Measurements from ENCODE around the gene LZTR1.
"Not testable (repeated sequence)": the region's sequence is repeated elsewhere in the genome, so short reads cannot be mapped to it uniquely, and the experiment has no call there.

Gene LZTR1

DNA sequence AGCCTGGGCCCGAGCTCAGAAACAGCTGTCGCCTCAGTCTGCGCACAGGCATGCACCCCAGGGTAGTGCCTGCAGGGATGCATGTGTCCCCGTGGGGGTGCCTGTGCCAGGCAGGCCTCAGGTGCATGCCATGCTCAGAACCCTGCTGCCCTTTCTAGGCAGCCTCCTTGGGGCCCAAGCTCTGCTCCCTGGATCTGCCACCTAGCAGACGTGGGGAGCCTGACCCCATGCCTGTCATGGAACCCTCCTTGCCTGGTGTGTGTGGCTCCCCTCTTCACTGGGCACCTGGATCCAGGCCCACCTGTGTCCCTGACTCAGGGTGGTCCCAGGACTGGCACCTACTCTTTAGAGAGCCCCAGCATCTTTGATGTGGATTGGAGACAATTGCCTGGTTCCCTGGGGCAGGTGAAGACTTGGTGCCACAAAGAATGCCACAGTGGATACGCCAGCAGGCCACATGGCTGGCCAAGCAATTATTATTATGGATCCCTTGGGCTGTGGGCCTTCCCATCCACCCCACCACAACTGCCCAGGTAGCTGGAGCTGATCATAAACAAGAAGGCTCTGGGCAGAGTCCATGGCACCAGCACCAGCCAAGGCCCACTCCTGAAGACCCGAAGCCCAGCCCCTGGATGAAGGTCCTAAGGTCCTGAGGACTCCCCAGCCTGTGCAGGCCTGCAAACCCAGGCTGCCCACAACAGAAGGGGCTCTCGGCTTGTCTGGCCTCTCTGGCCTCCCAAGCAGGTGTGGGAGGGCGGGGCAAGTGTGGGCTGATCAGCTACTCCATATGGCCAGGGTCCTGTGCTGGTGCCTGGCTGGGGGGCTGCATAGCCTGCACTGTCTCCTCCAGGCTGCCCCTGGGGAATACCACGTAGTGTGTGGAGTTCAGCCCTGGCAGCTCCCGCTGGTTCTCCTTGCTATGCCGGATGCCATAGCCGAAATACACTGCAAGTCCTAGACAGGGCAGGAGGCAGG lies 46.5 kb downstream of the LZTR1 start:
- H3K36me3 Mint-ChIP-seq, result no peaks in the 10 kb centered on the region

DNA sequence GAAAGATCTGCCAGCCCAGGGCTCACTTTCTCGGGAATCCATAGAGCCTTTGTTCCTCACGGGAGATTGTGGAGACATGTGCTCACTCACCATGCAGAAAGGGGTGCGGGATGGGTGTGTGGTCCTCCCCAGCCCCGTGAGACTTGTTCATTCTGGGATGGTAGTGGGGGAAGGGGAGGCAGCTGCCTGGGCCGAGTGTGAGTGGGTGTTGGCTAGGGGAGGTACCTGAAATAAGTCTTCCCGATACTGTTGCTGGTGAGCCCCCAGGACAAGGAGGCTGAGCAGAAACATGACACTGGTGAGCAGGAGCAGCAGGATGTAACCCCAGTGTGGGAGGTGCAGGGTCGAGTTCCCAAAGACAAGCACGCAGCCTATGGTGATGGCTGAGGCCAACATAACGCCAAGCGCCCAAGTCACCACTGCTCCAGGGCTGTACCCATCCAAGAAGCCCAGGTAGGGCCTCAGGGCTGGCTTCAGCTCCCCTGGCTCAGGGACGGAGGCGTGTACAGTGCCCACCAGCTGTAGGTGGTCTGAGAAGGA lies 47.5 kb downstream of the LZTR1 start:
- H3K27me3 Mint-ChIP-seq, result peaks cover 26% of the 10 kb centered on the region
- peaks cover 3% of the 10 kb centered on the region for H3K4me1 Mint-ChIP-seq
- no peaks in the 10 kb centered on the region for H3K9me3 Mint-ChIP-seq
- ATAC-seq (ENCODE audit: low read depth) (no peak), DNase-seq (ENCODE audit: low spot score in 2 of 2) (no peak)
- H3K27ac Mint-ChIP-seq, result no peak overlapping the region
- no peak overlapping the region for H3K4me3 Mint-ChIP-seq
- no peaks in the 10 kb centered on the region for H3K36me3 Mint-ChIP-seq

More for the DNA sequence above, 46.5 kb downstream of the LZTR1 start:
- peaks cover 3% of the 10 kb centered on the region for H3K4me1 Mint-ChIP-seq
- H3K27me3 Mint-ChIP-seq, result peaks cover 23% of the 10 kb centered on the region
- H3K4me3 Mint-ChIP-seq, result no peak overlapping the region
- no peak for ATAC-seq (ENCODE audit: low read depth)
- no peaks in the 10 kb centered on the region for H3K9me3 Mint-ChIP-seq
- no peak overlapping the region for H3K27ac Mint-ChIP-seq
- DNase-seq (ENCODE audit: low spot score in 2 of 2), result no peak

DNA sequence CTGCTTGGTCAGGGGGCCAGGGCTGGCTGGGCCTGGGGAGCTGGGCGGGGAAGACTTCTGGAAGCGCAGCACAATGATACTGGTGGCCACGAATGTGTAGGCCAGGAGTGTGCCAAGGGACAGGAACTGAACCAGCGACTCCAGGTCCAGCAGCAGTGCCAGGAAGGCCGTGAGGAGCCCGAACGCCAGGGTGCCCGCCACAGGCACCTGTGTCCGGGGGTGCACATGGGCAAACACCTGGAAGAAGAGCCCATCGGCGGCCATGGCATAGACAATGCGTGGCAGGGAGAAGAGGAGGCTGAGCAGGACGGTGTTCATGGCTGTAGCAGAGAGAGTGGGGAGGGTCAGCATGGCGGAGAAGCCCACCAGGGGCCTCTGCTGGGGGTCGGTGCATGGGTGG lies 47.9 kb downstream of the LZTR1 start:
- Mint-ChIP-seq H3K4me1 (peaks cover 3% of the 10 kb centered on the region), H3K4me3 (no peak overlapping the region), H3K27ac (no peak overlapping the region), H3K27me3 (peaks cover 26% of the 10 kb centered on the region), H3K9me3 (no peaks in the 10 kb centered on the region), H3K36me3 (no peaks in the 10 kb centered on the region)
- ATAC-seq (ENCODE audit: low read depth), result no peak
- no peak for DNase-seq (ENCODE audit: low spot score in 2 of 2)

DNA sequence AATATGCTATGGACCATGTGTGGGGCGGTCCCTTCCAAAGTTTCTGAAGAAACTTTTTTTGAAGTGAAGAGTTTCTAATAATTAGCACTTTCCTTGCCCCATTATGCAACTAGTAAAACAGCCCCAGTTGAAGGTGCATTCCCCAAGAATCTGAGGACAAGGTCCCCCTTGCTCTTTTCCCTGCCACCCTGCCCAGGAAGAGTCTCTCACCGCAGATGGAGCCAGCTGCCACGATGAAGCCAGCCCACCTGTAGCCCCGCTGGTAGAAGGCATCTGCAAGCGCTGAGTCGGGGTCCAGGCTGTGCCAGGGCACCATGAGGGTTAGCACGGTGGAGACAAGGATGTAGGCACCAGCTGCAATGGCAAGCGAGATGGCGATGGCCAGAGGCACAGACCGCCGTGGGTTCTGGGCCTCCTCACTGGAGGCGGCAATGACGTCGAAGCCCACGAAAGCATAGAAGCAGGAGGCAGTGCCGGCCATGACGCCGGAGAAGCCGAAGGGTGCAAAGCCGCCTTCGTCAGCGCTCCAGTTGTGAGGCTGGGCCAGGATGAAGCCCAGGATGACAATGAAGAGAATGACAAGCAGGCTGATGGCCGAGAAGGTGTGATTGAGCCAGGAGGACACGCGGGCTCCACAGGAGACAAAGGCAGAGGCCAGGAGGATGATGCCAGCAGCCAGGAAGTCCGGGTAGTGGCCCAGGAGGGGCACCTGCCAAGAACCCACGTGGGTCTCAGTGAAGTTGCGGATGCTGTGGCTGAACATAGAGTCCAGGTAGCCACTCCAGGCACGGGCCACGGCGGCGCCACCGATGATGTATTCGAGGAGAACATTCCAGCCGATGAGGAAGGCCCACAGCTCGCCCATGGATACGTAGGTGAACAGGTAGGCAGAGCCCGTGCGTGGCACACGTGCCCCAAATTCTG lies 48.8 kb downstream of the LZTR1 start:
- Mint-ChIP-seq H3K9me3 (no peaks in the 10 kb centered on the region), H3K27me3 (peaks cover 26% of the 10 kb centered on the region), H3K4me3 (no peak overlapping the region), H3K36me3 (no peaks in the 10 kb centered on the region), H3K4me1 (no peaks in the 10 kb centered on the region), H3K27ac (no peak overlapping the region)
- ATAC-seq (ENCODE audit: low read depth), result no peak
- no peak for DNase-seq (ENCODE audit: low spot score in 2 of 2)

DNA sequence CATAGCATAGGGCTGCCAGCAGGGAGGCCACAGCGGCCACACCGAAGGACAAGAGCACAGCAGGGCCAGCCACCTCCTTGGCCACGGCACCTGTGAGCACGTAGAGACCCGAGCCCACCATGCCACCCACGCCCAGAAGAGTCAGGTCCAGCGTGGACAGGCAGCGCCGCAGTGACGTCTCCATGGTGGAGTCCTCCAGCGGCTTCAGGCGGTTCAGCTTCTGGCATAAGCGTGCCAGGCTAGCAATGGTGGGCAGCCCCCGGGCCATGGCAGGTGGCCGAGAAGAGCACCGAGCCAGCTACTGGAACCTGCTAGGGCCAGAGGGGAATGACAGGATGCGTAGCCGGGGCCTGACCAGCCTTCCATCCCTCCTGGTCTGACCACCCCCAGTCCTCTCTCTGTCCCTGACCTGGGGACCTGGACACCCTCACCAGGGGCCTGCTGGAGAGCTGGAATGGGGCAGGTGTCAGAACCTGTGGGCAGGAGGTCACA lies 49.5 kb downstream of the LZTR1 start:
- Mint-ChIP-seq H3K36me3 (no peaks in the 10 kb centered on the region), H3K9me3 (no peaks in the 10 kb centered on the region), H3K27ac (no peak overlapping the region), H3K4me3 (peak overlapping the region; percentile 9), H3K27me3 (peaks cover 26% of the 10 kb centered on the region), H3K4me1 (no peaks in the 10 kb centered on the region)
- ATAC-seq (ENCODE audit: low read depth) (no peak), DNase-seq (ENCODE audit: low spot score in 2 of 2) (no peak)

DNA sequence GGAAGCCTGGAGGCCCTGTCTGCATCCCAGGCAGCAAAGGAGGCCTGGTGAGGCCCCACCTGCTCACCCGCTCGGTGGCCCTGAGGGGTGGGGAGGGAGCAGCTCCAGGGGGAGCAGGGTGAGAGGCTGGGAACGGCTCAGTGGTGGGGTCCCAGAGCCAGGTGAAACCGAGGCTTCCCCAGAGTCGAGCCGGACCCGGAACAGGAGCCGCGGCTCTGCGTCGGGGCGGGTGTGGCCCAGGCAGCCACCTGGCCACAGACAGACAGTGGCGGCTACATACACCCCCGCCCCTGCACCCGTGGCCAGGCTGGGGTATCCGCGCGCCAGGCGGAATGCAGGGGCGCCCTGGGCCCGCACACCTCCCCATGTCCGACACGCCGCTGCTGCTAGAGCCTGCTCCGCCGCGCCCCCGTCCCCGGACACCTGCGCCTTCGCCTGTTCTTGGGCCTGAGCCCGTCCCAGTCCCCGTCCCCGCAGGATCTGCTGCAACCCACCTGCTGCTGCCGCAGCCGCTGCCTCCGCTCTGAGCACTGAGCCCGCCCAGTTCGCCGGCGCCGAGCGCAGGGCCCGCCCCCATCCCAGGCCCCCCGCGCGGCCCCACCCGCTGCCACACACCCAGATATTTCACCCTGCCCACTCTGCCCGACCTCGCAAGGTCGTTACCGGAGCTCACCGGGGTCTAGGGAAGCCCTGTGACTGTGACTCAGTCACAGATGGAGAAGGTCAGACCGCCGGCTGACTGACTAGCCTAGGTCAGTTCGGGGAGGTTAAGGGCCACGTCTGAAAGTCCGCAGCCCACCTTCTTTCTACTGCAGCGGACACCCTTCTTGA lies 50.2 kb downstream of the LZTR1 start, which contains the start of gene SLC7A4:
Gene SLC7A4 (minus strand): TSS at position 525 of the 831 bp plus-strand sequence. CDS start 749 bp downstream, outside the sequence.
- no peak within 1 kb of the TSS for H3K27ac Mint-ChIP-seq
- no peaks in the 10 kb centered on the region for H3K36me3 Mint-ChIP-seq
- H3K9me3 Mint-ChIP-seq, result no peaks in the 10 kb centered on the region
- H3K4me3 Mint-ChIP-seq, result peak within 1 kb of the TSS; percentile 9
- H3K27me3 Mint-ChIP-seq, result peaks cover 22% of the 10 kb centered on the region
- H3K4me1 Mint-ChIP-seq, result no peaks in the 10 kb centered on the region
- DNase-seq (ENCODE audit: low spot score in 2 of 2) (no peak), ATAC-seq (ENCODE audit: low read depth) (peak; percentile 34)

DNA sequence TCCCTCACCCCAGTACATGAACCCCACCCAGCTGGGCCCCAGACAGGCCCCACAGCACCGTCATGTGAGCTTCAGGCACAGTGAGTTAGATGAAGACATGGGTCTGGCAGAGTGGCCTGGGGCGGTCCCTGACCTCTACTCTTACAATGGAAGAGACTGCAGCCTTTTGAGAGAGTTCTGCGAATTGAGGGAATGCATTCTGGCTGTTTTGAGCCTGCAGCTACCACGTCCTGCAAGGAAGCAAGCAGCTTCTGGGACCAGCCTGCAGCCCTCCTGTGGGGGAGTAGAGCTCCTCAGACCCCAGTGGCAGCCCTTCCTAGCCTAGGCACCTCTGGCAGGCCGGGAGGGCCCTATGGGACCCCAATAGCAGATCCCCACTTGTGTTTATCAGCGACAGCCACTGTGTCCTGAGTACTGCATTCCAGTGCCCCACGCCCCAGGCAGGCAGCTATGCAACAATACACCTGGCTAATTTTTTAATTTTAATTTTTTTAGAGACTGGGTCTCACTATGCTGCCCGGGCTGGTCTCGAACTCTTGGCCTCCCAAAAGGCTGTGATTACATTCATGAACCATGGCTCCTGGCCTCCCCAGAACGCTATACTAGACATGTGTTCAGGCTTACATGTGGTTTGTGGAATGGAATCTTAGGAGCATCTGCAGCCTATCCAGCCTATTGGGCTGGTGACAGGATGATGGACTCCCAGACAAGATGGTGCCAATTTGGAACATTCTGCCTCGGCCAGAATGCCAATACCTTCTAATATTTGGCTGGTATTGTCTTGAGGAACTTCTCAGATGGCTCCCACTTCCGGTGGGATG lies 51.0 kb downstream of the LZTR1 start:
- H3K9me3 Mint-ChIP-seq, result no peaks in the 10 kb centered on the region
- ATAC-seq (ENCODE audit: low read depth), result no peak
- no peak for DNase-seq (ENCODE audit: low spot score in 2 of 2)
- no peak overlapping the region for H3K4me3 Mint-ChIP-seq
- H3K27me3 Mint-ChIP-seq, result peaks cover 22% of the 10 kb centered on the region
- no peaks in the 10 kb centered on the region for H3K4me1 Mint-ChIP-seq
- H3K36me3 Mint-ChIP-seq, result no peaks in the 10 kb centered on the region
- no peak overlapping the region for H3K27ac Mint-ChIP-seq

DNA sequence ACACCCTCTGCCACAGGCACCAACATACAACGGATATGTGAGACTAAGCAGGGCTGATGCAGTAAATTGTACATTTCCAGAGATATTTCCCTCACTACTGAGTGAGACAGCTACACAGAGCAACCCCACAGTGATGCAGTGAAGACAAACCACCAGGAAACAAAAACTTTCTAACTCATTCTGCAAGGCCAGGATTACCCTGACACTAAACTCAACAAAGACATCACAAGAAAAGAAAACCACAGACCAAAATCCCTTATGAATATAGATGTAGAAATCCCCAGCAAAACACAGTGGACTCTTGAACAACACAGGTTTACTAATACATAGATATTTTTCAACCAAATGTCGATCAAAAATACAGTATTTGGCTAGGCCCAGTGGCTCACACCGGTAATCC lies 51.8 kb downstream of the LZTR1 start:
- no peaks in the 10 kb centered on the region for H3K4me1 Mint-ChIP-seq
- DNase-seq (ENCODE audit: low spot score in 2 of 2), result no peak
- H3K27me3 Mint-ChIP-seq, result peaks cover 22% of the 10 kb centered on the region
- no peaks in the 10 kb centered on the region for H3K36me3 Mint-ChIP-seq
- ATAC-seq (ENCODE audit: low read depth), result no peak
- no peak overlapping the region for H3K27ac Mint-ChIP-seq
- no peaks in the 10 kb centered on the region for H3K9me3 Mint-ChIP-seq
- no peak overlapping the region for H3K4me3 Mint-ChIP-seq

DNA sequence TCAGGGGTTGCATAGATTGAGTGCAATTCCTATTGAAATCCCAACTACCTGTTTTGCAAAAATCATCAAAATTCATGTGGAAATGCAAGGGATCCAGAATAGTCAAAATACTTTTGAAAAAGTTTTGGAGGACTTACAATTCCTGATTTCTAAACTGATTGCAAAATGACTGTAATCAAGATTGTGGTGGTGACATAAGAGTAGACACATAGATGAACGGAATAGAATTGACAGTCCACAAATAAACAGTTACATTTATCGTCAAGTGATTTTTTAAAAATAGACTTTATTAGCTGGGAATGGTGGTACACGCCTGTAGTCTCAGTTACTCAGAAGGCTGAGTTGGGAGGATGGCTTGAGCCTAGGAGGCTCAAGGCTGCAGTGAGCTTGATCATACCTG lies 52.9 kb downstream of the LZTR1 start:
- no peak overlapping the region for H3K4me3 Mint-ChIP-seq
- H3K27ac Mint-ChIP-seq, result no peak overlapping the region
- ATAC-seq (ENCODE audit: low read depth) (no peak), DNase-seq (ENCODE audit: low spot score in 2 of 2) (no peak)
- no peaks in the 10 kb centered on the region for H3K36me3 Mint-ChIP-seq
- no peaks in the 10 kb centered on the region for H3K4me1 Mint-ChIP-seq
- peaks cover 18% of the 10 kb centered on the region for H3K27me3 Mint-ChIP-seq
- no peaks in the 10 kb centered on the region for H3K9me3 Mint-ChIP-seq

DNA sequence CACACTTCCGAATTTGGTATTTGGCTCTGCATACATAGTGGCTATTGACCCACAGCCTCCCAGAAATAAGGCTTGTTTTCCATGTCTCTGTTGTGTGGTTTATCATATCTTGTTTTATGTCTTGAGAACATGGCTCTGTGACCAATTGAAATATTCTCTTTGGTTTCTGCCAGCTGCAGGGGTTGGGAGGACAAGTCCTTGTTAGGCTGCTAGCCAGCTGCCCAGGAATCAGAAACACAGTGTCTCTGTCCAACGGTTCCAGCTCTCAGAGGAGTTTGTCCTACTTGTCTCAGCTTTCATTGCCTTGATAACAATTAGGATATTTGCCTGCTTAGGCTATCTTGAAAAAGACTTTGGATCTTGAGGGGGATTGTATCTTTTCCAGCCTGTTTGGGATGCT lies 56.3 kb downstream of the LZTR1 start:
- ATAC-seq (ENCODE audit: low read depth), result no peak
- peaks cover 14% of the 10 kb centered on the region for H3K27me3 Mint-ChIP-seq
- no peaks in the 10 kb centered on the region for H3K9me3 Mint-ChIP-seq
- H3K27ac Mint-ChIP-seq, result no peak overlapping the region
- H3K4me1 Mint-ChIP-seq, result peaks cover 5% of the 10 kb centered on the region
- H3K4me3 Mint-ChIP-seq, result no peak overlapping the region
- no peak for DNase-seq (ENCODE audit: low spot score in 2 of 2)
- H3K36me3 Mint-ChIP-seq, result no peaks in the 10 kb centered on the region

DNA sequence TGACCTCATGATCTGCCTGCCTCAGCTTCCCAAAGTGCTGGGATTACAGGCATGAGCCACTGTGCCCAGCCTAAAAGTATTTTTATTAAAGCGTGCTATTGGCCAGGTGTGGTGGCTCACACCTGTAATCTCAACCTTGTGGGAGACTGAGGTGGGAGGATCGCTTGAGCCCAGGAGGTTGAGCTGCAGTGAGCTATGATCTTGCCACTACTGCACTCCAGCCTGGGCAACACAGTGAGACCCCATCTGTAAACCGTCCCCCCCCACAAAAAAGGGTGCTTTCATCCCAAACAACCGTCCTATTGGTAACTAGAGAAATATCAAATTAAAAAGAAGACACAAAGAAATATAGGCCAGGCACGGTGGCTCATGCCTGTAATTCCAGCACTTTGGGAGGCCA lies 57.1 kb downstream of the LZTR1 start:
- H3K27me3 Mint-ChIP-seq, result peaks cover 14% of the 10 kb centered on the region
- H3K4me3 Mint-ChIP-seq; H3K27ac Mint-ChIP-seq; ATAC-seq (ENCODE audit: low read depth); H3K4me1 Mint-ChIP-seq; DNase-seq (ENCODE audit: low spot score in 2 of 2); H3K9me3 Mint-ChIP-seq; H3K36me3 Mint-ChIP-seq: not testable (repeated sequence)

DNA sequence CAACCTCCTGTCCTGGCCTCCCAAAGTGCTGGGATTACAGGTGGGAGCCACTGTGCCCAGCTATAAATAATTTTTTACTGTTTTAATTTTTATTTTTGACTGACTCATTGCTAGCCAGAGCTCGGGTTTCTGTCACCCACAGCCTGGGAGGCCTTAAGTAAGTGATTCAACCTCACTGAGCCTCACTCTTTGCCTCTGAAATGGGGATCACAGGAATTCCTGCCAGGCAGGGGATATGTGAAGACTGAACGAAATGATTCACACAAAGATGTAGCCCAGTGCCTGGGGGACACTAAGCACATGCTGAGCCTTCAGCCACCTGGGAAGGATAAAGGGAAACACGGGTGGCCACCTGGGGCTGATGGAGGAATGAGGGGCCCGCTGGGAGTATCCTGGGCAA lies 59.8 kb downstream of the LZTR1 start:
- no peaks in the 10 kb centered on the region for H3K9me3 Mint-ChIP-seq
- no peak for ATAC-seq (ENCODE audit: low read depth)
- no peak overlapping the region for H3K27ac Mint-ChIP-seq
- H3K4me1 Mint-ChIP-seq, result peaks cover 21% of the 10 kb centered on the region
- H3K27me3 Mint-ChIP-seq, result peaks cover 16% of the 10 kb centered on the region
- no peaks in the 10 kb centered on the region for H3K36me3 Mint-ChIP-seq
- H3K4me3 Mint-ChIP-seq, result no peak overlapping the region
- no peak for DNase-seq (ENCODE audit: low spot score in 2 of 2)

All from memory B cell (primary cell).